Measurements from ENCODE around the gene CAND2.

GRCh38 chr3:12879191-12879815 is 82.8 kb downstream of the CAND2 start:
- no peak for TF ChIP-seq POLR2A (IDR thresholded peaks at IDR 0.05)
- TF ChIP-seq, protein P1, sequence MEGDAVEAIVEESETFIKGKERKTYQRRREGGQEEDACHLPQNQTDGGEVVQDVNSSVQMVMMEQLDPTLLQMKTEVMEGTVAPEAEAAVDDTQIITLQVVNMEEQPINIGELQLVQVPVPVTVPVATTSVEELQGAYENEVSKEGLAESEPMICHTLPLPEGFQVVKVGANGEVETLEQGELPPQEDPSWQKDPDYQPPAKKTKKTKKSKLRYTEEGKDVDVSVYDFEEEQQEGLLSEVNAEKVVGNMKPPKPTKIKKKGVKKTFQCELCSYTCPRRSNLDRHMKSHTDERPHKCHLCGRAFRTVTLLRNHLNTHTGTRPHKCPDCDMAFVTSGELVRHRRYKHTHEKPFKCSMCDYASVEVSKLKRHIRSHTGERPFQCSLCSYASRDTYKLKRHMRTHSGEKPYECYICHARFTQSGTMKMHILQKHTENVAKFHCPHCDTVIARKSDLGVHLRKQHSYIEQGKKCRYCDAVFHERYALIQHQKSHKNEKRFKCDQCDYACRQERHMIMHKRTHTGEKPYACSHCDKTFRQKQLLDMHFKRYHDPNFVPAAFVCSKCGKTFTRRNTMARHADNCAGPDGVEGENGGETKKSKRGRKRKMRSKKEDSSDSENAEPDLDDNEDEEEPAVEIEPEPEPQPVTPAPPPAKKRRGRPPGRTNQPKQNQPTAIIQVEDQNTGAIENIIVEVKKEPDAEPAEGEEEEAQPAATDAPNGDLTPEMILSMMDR (IDR thresholded peaks at IDR 0.05): no peak
